GM12873 (cell line): ENCODE results near the gene FASTK.

Experiments used
- CTCF ChIP-seq: IDR thresholded peaks from 2 replicates; pipeline ENCODE4 v1.5.1; 2012; ENCODE audit warnings: low read depth, mild to moderate bottlenecking, moderate library complexity, low read length, control low read depth; ENCODE audit not compliant: insufficient read depth; ENCODE audit errors: missing control alignments

The FASTK gene

GRCh38 chr7:151077705-151078232 lies 2.8 kb downstream of the FASTK start:
- TF ChIP-seq CTCF = no peak

- TF ChIP-seq CTCF = peak; percentile 50
Measured at GRCh38 chr7:151076863-151077704, 3.5 kb downstream of the FASTK start.

GRCh38 chr7:151075978-151076426 lies 4.6 kb downstream of the FASTK start:
- TF ChIP-seq CTCF = no peak

- TF ChIP-seq CTCF = no peak
Measured at GRCh38 chr7:151075662-151075971, 5.0 kb downstream of the FASTK start.

- no peak for TF ChIP-seq CTCF
Measured at GRCh38 chr7:151074817-151075661, 5.6 kb downstream of the FASTK start.

- TF ChIP-seq CTCF = no peak
Measured at GRCh38 chr7:151073990-151074389, 6.6 kb downstream of the FASTK start.

- no peak for TF ChIP-seq CTCF
Measured at GRCh38 chr7:151071032-151071866, 9.4 kb downstream of the FASTK start.
